ENCODE results near the gene CHCHD6. TPM values are rescaled to one million over a fixed set of nuclear protein-coding genes. Genes with fewer than 3 reads are reported as not detected.

Gene CHCHD6
- total and polyA plus RNA-seq, 8 donors: 5.0 to 10.9 (median 6.0) TPM

GRCh38 chr3:126657901-126658300, 46.1 kb upstream of the CHCHD6 start:
- intact Hi-C loops (cut with DNase I): no loop called here
- WGBS, 2 donors: 71 to 81% methylated on average over 2 of the region's 2 CpGs
- Histone ChIP-seq H3K27me3 (peaks cover 0 to 7% (median 0%) of the 10 kb centered on the region in 4 donors), H3K36me3 (no peaks in the 10 kb centered on the region), H3K27ac (no peak overlapping the region), H3K4me3 (no peak overlapping the region), H3K9me3 (no peaks in the 10 kb centered on the region), H3K4me1 (peaks cover 6 to 10% (median 9%) of the 10 kb centered on the region in 3 donors)
- no peak for FAIRE-seq
- DNase-seq: no peak
- no peak for ATAC-seq
- no peak for TF ChIP-seq CTCF (IDR thresholded peaks at IDR 0.05)

- intact Hi-C loops (cut with DNase I): no loop called here
- no peak overlapping the region for H3K4me3 ChIP-seq
- H3K4me1 ChIP-seq: peaks cover under 1 to 5% (median 5%) of the 10 kb centered on the region in 3 donors
- no peak overlapping the region for H3K27ac ChIP-seq
- DNase-seq (no peak), FAIRE-seq (no peak), ATAC-seq (no peak)
- no peak for TF ChIP-seq CTCF (IDR thresholded peaks at IDR 0.05)
- H3K27me3 ChIP-seq: peaks cover 0 to 7% (median 0%) of the 10 kb centered on the region in 4 donors
- H3K36me3 ChIP-seq: no peaks in the 10 kb centered on the region
- 88 to 95% methylated on average over 3 of the region's 3 CpGs for WGBS, 2 donors
- H3K9me3 ChIP-seq: no peaks in the 10 kb centered on the region
Observed at GRCh38 chr3:126658584-126658983, 45.5 kb upstream of the CHCHD6 start.

- intact Hi-C loops (cut with DNase I): loop anchor here in 1 of 3 donors (10.0 kb wide), 1 partner anchor 885 kb away; no protein-coding TSS in a partner anchor
- Histone ChIP-seq H3K4me1 (no peaks in the 10 kb centered on the region), H3K27me3 (peaks cover 0 to 7% (median 0%) of the 10 kb centered on the region in 4 donors), H3K9me3 (no peaks in the 10 kb centered on the region), H3K27ac (no peak overlapping the region), H3K4me3 (no peak overlapping the region), H3K36me3 (no peaks in the 10 kb centered on the region)
- no peak for ATAC-seq
- WGBS, 2 donors: 27 to 32% methylated on average over 19 of the region's 19 CpGs
- no peak for FAIRE-seq
- no peak for TF ChIP-seq CTCF (IDR thresholded peaks at IDR 0.05)
- DNase-seq: no peak
Observed at GRCh38 chr3:126659915-126660886, 43.8 kb upstream of the CHCHD6 start.

DNA sequence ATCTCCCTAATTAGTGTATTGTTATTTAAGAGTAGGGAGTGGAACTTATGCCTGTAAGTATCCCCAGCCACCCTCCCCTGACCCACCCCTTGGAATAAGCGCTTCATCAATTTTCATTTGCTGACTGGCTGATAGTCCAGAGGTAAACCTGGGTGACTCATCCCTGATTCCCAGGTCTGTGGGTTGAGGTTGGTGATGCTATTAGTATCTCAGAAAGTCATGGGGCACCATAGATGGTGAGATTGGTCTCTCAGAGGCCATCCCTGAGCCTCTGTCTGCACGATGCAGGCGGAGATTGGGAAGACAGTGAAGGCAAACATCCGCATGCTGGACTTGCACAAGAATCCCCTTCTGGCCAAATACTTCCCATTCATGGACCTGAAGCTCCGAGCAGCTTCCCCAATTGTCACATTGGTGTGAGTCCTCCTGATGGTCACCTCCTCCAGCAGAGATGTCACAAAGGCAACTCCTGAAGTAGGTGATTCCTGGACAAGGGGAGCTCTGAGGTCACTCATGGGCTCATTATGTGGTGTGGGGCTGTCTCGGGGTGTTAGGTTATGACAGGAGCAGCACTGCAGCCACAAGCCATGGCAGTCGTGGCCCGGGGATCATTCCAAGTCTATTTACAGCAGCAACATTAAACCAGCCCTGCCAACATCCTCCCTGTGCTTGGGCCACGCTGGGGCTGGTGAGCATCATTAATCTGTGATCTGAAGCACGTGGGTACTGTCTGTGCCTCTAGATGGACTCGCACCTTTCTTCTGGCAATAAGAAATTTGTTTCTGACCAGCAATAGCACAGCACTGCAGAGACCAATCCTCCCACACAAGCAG, 42.3 kb upstream of the CHCHD6 start:
- no peak overlapping the region for H3K4me3 ChIP-seq
- no peak overlapping the region for H3K27ac ChIP-seq
- intact Hi-C loops (cut with DNase I): loop anchor here in 1 of 3 donors (10.0 kb wide), 1 partner anchor 883 kb away; no protein-coding TSS in a partner anchor
- H3K36me3 ChIP-seq: no peaks in the 10 kb centered on the region
- FAIRE-seq: no peak
- DNase-seq: no peak
- no peaks in the 10 kb centered on the region for H3K4me1 ChIP-seq
- peaks cover 0 to 7% (median 0%) of the 10 kb centered on the region in 4 donors for H3K27me3 ChIP-seq
- ATAC-seq: no peak
- TF ChIP-seq CTCF (IDR thresholded peaks at IDR 0.05): no peak
- WGBS, 2 donors: 51 to 67% methylated on average over 11 of the region's 11 CpGs
- H3K9me3 ChIP-seq: no peaks in the 10 kb centered on the region

All from pancreas (tissue), 10 donors.